Fibroblast of skin of left biceps (primary cell): ENCODE measurements around the gene IL31.
"Not testable (repeated sequence)": the region's sequence is repeated elsewhere in the genome, so short reads cannot be mapped to it uniquely, and the experiment has no call there.

ENCODE experiments used
- DNase-seq, 2 experiments: peaks; one replicate each; pipeline ENCODE4 v3.0.0-alpha.2; 2013; ENCODE audit warnings: low read depth in 2 of 2

IL31 gene

GRCh38 chr12:122174155-122174845, at the start of gene IL31:
TSS of gene IL31 (minus strand) at chr12:122174221. CDS start at chr12:122174172, 49 bp downstream.
- DNase-seq: no peak

GRCh38 chr12:122216445-122216844, 42.4 kb upstream of the IL31 start:
- DNase-seq: no peak

- no peak for DNase-seq
Measured at GRCh38 chr12:122215771-122216170, 41.8 kb upstream of the IL31 start.

DNA sequence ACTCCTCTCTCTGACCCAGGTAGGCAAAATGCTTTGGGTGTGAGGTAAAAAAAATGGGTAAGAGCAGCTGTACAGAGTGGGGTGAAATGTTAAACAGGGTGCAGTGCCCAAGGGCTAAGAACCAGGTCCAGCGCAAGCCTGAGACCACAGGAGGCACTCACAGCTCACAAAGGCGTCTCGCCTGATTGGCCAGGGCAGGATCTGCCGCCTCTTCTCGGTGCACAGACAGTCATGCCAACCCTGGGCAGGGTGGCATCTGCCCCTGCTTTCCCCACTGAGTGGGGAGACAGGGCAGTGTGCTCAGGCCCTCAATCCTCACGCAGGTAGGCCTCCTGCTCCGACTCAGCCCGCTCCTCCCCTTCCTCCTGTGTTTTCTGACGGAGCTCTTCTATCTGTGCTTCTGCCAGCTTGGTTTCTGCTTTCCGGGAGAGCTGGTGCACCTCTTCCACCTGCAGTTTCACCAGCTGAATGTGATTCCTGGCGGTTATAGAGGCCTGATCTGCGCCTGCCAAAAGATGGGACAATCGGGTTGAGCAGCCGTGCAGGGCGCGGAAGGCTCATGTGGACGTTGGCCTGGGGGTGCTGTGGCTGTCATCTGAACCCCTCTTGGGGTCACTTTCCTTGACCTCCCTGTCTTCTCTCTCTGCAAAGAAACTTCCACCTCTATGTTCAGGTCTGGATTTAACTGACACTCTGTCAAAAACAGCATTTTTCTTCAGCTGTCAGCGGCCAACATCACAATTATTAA, 34.2 kb upstream of the IL31 start:
- no peak for DNase-seq

DNA sequence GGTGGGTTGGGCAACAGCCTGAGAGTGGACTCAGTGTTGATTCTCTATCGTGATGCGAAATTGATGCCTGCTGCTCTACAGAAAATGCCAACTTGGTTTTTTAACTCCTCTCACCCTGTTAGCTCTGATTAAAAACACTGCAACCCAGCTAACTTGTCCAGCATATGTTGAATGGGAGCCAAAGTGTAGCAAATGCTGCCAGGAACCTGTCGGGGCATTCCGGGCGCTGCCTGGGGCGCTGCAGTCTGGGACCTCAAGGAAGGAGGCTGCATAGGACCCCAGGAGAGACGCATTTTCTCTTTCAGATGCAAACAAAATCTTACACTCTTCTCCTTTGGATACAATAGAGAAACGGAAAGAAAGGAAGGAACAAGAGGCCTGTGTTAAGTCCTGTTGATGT, 33.4 kb upstream of the IL31 start:
- no peak for DNase-seq

GRCh38 chr12:122206976-122207375, 33.0 kb upstream of the IL31 start:
- no peak for DNase-seq

- no peak for DNase-seq
Measured at GRCh38 chr12:122206111-122206881, 32.3 kb upstream of the IL31 start.

- DNase-seq: no peak
Measured at GRCh38 chr12:122205053-122205925, 31.3 kb upstream of the IL31 start.

- DNase-seq: no peak
Measured at GRCh38 chr12:122204167-122205052, 30.4 kb upstream of the IL31 start.

- DNase-seq: no peak
Measured at GRCh38 chr12:122203301-122204166, 29.5 kb upstream of the IL31 start, which contains the start of gene B3GNT4. TSS of gene B3GNT4 (plus strand) at chr12:122203709. CDS start at chr12:122204619, 910 bp downstream.

GRCh38 chr12:122202811-122203210, 28.8 kb upstream of the IL31 start:
- DNase-seq: not testable (repeated sequence)

- DNase-seq: no peak
Measured at GRCh38 chr12:122202017-122202416, 28.0 kb upstream of the IL31 start.

DNA sequence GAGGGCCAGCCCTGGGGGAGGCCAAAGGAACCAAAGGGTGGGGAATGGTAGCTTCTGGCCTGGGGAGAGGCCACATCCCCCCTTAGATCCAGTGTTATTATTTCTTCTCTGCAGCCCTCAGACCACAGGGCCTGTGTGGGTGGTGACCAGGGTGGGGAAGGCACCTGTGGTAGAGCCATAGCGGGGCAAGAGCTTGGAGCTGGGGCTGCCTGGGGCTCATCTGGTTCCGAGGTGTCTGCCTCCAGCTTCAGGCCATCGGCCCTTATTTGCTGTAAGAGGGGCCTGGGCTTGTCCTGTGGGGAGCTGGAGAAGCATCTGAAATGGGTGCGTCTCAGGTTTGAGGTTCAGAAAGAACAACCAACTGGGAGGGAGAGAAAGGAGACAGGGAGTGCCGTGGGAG, 27.4 kb upstream of the IL31 start:
- no peak for DNase-seq

DNA sequence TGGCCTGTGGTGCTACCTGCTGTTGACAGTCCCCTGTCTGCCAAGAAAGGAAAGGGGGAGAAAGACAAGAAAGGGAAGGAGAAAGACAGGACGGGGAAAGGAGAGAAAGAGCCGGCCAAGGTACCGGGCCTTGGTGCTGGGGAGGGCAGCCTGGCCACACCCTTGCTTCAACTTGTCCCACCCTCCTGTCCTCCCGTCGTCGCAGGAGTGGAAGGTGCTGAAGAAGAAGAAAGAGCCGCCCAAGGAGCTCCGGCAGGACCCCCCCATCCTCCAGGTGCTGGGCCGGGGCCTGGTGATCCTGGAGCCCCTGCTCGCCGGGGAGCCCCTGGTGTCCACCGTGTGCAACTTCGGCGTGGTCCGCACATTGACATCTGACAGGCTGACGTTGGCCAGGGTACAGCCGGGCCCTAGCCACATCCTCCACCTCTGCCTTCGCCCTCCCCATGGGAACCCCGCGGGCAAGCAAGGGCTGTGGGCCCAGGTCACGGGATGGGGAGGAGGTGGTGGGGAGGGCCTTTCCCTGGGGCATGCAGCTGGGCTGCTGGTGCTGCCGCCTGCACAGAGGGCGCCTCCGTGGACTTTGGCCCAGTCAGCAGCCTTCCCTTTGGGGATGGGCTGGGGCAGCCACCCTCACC, 26.6 kb upstream of the IL31 start:
- DNase-seq: no peak

- DNase-seq: no peak
Measured at GRCh38 chr12:122199484-122200355, 25.7 kb upstream of the IL31 start.

GRCh38 chr12:122197612-122197966, 23.6 kb upstream of the IL31 start:
- no peak for DNase-seq

- DNase-seq: no peak
Measured at GRCh38 chr12:122195405-122195804, 21.4 kb upstream of the IL31 start.

- DNase-seq: no peak
Measured at GRCh38 chr12:122194804-122195203, 20.8 kb upstream of the IL31 start.
